WTC11 (cell line): Measurements from ENCODE around the gene KCNT2. TPM values are rescaled to one million over a fixed set of nuclear protein-coding genes. Genes with fewer than 3 reads are reported as not detected.

Experiments used
- ATAC-seq: fragments of 200-7000 bp; cut with Tn5 transposase; 2 replicates; pipeline ENCODE4 v1.10.0; 2021; ENCODE audit warnings: mild to moderate bottlenecking, moderate library complexity
- CTCF ChIA-PET: fragments of 300-600 bp; sonication (Branson Sonifier 250); formaldehyde crosslinking; loops from one replicate; lab custom pipeline; 2021; ENCODE audit warnings: antibody characterized with exemption; lab: Charles Lee
- POLR2A ChIA-PET: fragments of 350-600 bp; sonication (Branson Sonifier 250); formaldehyde crosslinking; loops from one replicate; lab custom pipeline; 2021; ENCODE audit warnings: antibody characterized with exemption; lab: Charles Lee
- DNase-seq: peaks from one replicate; pipeline ENCODE4 v3.0.0; 2021; ENCODE audit warnings: low spot score
- H3K27ac Mint-ChIP-seq: 2 replicates; pipeline ENCODE4 v1.8.0; 2021; ENCODE audit warnings: mixed read lengths
- H3K27me3 Mint-ChIP-seq: 2 replicates; pipeline ENCODE4 v1.8.0; 2021; ENCODE audit warnings: low read depth, mild to moderate bottlenecking, moderate library complexity, mixed read lengths
- H3K36me3 Mint-ChIP-seq: 2 replicates; pipeline ENCODE4 v1.8.0; 2021; ENCODE audit warnings: mixed read lengths
- H3K4me1 Mint-ChIP-seq: 2 replicates; pipeline ENCODE4 v1.8.0; 2022; ENCODE audit warnings: mixed read lengths
- H3K4me3 Mint-ChIP-seq: 2 replicates; pipeline ENCODE4 v1.8.0; 2021; ENCODE audit warnings: mild to moderate bottlenecking, moderate library complexity, mixed read lengths
- H3K9me3 Mint-ChIP-seq: 2 replicates; pipeline ENCODE4 v1.8.0; 2021; ENCODE audit warnings: mixed read lengths
- ELF4 ChIP-seq: sonication (generic); formaldehyde crosslinking; IDR thresholded peaks from 2 replicates; pipeline ENCODE4 v1.8.1; 2022; ENCODE audit warnings: low read depth, mild to moderate bottlenecking, moderate library complexity, missing genetic modification reagents
- FOXJ3 ChIP-seq: sonication (generic); formaldehyde crosslinking; IDR thresholded peaks from 2 replicates; pipeline ENCODE4 v1.9.0; 2021; ENCODE audit warnings: missing genetic modification reagents, mild to moderate bottlenecking, borderline replicate concordance
- MXD4 ChIP-seq: fragments of 250-450 bp; sonication (Bioruptor Pico); IDR thresholded peaks from 2 replicates; pipeline ENCODE4 v1.8.0; 2021; ENCODE audit warnings: mild to moderate bottlenecking, moderate library complexity, borderline replicate concordance
- PRRX2 ChIP-seq: fragments of 250-450 bp; sonication (Bioruptor Pico); IDR thresholded peaks from 2 replicates; pipeline ENCODE4 v1.8.0; 2021; ENCODE audit warnings: mild to moderate bottlenecking
- TCF7 ChIP-seq: sonication (generic); formaldehyde crosslinking; IDR thresholded peaks from 2 replicates; pipeline ENCODE4 v1.8.0; 2022; ENCODE audit warnings: mild to moderate bottlenecking, low read depth, missing genetic modification reagents, moderate library complexity
- TEAD1 ChIP-seq: sonication (generic); formaldehyde crosslinking; IDR thresholded peaks from 2 replicates; pipeline ENCODE4 v1.8.0; 2022; ENCODE audit warnings: mild to moderate bottlenecking, missing genetic modification reagents
- ZNF317 ChIP-seq: sonication (generic); formaldehyde crosslinking; IDR thresholded peaks from 2 replicates; pipeline ENCODE4 v1.8.1; 2023; ENCODE audit warnings: low read depth, mild to moderate bottlenecking, moderate library complexity, missing genetic modification reagents, borderline replicate concordance
- total RNA-seq: library from RNA; stranded (reverse); gene quantifications from 3 replicates; pipeline ENCODE4 v1.2.3, GENCODE V29; 2021
- TF ChIP-seq, protein P1 (sequence below): sonication (generic); formaldehyde crosslinking; IDR thresholded peaks from 2 replicates; pipeline ENCODE4 v1.8.0; 2023; ENCODE audit warnings: missing genetic modification reagents, mild to moderate bottlenecking, borderline replicate concordance
- TF ChIP-seq, protein P2 (sequence below): sonication (generic); formaldehyde crosslinking; IDR thresholded peaks from 2 replicates; pipeline ENCODE4 v1.8.0; 2022; ENCODE audit warnings: mild to moderate bottlenecking, missing genetic modification reagents
- TF ChIP-seq, protein P3 (sequence below): sonication (generic); formaldehyde crosslinking; IDR thresholded peaks from 2 replicates; pipeline ENCODE4 v1.8.1; 2022; ENCODE audit warnings: mild to moderate bottlenecking, moderate library complexity, missing genetic modification reagents
- TF ChIP-seq, protein P4 (sequence below): fragments of 250-450 bp; sonication (Bioruptor Pico); IDR thresholded peaks from 2 replicates; pipeline ENCODE4 v1.9.0; 2021; ENCODE audit warnings: mild to moderate bottlenecking, borderline replicate concordance

The KCNT2 gene
- total RNA-seq, 1 experiment from 2014 or later: 11.6 TPM

DNA sequence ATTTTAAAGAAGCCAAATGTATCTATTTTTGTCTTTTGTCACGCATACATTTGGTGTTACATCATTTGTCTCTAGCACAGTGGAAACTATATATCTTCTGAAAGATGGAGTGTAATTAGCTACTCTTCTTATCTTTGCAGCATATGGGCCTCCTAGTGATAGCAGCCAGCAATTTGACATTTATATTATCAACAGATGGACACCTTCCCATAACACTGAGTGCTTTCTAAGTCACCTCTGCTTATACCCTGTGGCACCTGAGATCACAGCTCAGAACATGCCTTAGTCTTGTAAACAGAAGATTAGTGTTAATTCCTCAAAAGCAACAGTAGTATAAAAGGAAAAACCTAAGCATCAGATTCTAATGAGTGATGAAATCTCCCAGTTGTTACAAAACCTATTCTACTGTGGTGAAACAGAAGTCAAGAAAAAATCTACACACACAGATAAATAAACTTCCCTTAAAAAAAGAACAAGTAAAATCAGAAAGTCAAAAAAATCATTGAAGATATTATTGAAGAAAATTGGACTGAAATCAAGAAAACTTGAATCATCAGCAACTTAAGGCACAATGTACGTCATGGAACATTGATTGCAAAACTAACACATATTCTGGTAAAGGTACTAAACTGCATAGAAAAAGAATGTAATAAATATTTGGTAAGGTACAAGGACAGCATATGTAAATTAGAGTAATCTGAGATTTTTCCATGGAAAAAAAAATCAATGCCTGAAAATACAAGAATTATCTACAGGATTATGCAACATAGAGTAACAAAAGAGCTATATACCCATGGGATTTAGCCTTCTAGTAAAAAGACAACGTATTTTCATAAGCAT is 61.7 kb downstream of the KCNT2 start:
- ChIA-PET CTCF (no interaction called here), POLR2A (no interaction called here)
- no peaks in the 10 kb centered on the region for H3K27me3 Mint-ChIP-seq
- peaks cover 10% of the 10 kb centered on the region for H3K36me3 Mint-ChIP-seq
- no peak overlapping the region for H3K27ac Mint-ChIP-seq
- 0 out of 2 replicates have a peak, but pooled peaks cover 3% of the 10 kb centered on the region for H3K9me3 Mint-ChIP-seq
- H3K4me3 Mint-ChIP-seq: no peak overlapping the region
- DNase-seq: no peak
- H3K4me1 Mint-ChIP-seq: peaks cover 4% of the 10 kb centered on the region; the same call in 1 of the 2 replicates
- no peak for TF ChIP-seq PRRX2 (CRISPR knock-in tag)
- no peak for TF ChIP-seq FOXJ3 (CRISPR knock-in tag)
- TF ChIP-seq TEAD1 (CRISPR knock-in tag): no peak
- ATAC-seq: no peak

DNA sequence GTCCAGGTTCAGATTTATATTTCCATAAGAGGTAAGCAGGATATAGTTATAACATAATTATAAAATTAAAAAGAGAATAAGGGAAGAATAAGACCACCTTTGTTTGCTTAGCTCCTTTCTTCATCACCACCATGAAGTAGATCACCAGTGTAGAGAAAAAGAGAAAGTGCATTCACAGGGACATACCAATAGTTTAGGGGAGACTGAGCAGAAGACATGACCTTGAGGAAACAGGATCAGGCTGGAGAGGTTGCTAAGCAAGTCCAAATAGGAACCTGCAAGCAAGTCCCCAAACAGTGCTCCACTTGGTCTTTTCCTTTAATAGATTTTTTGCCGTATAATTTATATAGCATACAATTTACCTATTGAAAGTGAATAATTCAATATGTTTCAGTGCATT is 63.0 kb downstream of the KCNT2 start:
- Mint-ChIP-seq H3K27ac (no peak overlapping the region), H3K36me3 (peaks cover 14% of the 10 kb centered on the region), H3K9me3 (peaks cover 7% of the 10 kb centered on the region), H3K4me1 (peaks cover 4% of the 10 kb centered on the region; the same call in 1 of the 2 replicates), H3K27me3 (no peaks in the 10 kb centered on the region), H3K4me3 (no peak overlapping the region)
- ChIA-PET CTCF (interaction anchor here (0.5 kb wide), 1 partner anchor 24 kb away, joined by 4 read pairs; no protein-coding TSS in a partner anchor), POLR2A (no interaction called here)
- TF ChIP-seq ZNF317 (CRISPR knock-in tag): no peak
- TF ChIP-seq TCF7 (CRISPR knock-in tag): no peak
- no peak for TF ChIP-seq ELF4 (CRISPR knock-in tag)
- TF ChIP-seq, protein P1, sequence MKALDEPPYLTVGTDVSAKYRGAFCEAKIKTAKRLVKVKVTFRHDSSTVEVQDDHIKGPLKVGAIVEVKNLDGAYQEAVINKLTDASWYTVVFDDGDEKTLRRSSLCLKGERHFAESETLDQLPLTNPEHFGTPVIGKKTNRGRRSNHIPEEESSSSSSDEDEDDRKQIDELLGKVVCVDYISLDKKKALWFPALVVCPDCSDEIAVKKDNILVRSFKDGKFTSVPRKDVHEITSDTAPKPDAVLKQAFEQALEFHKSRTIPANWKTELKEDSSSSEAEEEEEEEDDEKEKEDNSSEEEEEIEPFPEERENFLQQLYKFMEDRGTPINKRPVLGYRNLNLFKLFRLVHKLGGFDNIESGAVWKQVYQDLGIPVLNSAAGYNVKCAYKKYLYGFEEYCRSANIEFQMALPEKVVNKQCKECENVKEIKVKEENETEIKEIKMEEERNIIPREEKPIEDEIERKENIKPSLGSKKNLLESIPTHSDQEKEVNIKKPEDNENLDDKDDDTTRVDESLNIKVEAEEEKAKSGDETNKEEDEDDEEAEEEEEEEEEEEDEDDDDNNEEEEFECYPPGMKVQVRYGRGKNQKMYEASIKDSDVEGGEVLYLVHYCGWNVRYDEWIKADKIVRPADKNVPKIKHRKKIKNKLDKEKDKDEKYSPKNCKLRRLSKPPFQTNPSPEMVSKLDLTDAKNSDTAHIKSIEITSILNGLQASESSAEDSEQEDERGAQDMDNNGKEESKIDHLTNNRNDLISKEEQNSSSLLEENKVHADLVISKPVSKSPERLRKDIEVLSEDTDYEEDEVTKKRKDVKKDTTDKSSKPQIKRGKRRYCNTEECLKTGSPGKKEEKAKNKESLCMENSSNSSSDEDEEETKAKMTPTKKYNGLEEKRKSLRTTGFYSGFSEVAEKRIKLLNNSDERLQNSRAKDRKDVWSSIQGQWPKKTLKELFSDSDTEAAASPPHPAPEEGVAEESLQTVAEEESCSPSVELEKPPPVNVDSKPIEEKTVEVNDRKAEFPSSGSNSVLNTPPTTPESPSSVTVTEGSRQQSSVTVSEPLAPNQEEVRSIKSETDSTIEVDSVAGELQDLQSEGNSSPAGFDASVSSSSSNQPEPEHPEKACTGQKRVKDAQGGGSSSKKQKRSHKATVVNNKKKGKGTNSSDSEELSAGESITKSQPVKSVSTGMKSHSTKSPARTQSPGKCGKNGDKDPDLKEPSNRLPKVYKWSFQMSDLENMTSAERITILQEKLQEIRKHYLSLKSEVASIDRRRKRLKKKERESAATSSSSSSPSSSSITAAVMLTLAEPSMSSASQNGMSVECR (CRISPR knock-in tag): no peak
- TF ChIP-seq, protein P2, sequence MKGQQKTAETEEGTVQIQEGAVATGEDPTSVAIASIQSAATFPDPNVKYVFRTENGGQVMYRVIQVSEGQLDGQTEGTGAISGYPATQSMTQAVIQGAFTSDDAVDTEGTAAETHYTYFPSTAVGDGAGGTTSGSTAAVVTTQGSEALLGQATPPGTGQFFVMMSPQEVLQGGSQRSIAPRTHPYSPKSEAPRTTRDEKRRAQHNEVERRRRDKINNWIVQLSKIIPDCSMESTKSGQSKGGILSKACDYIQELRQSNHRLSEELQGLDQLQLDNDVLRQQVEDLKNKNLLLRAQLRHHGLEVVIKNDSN: no peak
- no peak for TF ChIP-seq MXD4 (CRISPR knock-in tag)
- TF ChIP-seq, protein P3, sequence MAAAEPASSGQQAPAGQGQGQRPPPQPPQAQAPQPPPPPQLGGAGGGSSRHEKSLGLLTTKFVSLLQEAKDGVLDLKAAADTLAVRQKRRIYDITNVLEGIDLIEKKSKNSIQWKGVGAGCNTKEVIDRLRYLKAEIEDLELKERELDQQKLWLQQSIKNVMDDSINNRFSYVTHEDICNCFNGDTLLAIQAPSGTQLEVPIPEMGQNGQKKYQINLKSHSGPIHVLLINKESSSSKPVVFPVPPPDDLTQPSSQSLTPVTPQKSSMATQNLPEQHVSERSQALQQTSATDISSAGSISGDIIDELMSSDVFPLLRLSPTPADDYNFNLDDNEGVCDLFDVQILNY: no peak
- TF ChIP-seq, protein P4, sequence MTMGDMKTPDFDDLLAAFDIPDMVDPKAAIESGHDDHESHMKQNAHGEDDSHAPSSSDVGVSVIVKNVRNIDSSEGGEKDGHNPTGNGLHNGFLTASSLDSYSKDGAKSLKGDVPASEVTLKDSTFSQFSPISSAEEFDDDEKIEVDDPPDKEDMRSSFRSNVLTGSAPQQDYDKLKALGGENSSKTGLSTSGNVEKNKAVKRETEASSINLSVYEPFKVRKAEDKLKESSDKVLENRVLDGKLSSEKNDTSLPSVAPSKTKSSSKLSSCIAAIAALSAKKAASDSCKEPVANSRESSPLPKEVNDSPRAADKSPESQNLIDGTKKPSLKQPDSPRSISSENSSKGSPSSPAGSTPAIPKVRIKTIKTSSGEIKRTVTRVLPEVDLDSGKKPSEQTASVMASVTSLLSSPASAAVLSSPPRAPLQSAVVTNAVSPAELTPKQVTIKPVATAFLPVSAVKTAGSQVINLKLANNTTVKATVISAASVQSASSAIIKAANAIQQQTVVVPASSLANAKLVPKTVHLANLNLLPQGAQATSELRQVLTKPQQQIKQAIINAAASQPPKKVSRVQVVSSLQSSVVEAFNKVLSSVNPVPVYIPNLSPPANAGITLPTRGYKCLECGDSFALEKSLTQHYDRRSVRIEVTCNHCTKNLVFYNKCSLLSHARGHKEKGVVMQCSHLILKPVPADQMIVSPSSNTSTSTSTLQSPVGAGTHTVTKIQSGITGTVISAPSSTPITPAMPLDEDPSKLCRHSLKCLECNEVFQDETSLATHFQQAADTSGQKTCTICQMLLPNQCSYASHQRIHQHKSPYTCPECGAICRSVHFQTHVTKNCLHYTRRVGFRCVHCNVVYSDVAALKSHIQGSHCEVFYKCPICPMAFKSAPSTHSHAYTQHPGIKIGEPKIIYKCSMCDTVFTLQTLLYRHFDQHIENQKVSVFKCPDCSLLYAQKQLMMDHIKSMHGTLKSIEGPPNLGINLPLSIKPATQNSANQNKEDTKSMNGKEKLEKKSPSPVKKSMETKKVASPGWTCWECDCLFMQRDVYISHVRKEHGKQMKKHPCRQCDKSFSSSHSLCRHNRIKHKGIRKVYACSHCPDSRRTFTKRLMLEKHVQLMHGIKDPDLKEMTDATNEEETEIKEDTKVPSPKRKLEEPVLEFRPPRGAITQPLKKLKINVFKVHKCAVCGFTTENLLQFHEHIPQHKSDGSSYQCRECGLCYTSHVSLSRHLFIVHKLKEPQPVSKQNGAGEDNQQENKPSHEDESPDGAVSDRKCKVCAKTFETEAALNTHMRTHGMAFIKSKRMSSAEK: no peak
- no peak for DNase-seq
- ATAC-seq: peak; percentile 24; the same call in 1 of the 2 replicates
